Stimulated activated CD8-positive, alpha-beta memory T cell treated with anti-CD3 and anti-CD28 coated beads, Interleukin-4, amount 100 ng/mL, for 4 hours (primary cell): ENCODE results near the gene BMP8A.
"Not testable (repeated sequence)": the region's sequence is repeated elsewhere in the genome, so short reads cannot be mapped to it uniquely, and the experiment has no call there.

ENCODE experiments used
- DNase-seq, 2 donors: peaks; one replicate each; pipeline ENCODE4 v3.0.0-alpha.2; 2020; ENCODE audit warnings: low read depth in 2 of 2, low spot score in 1 of 2

The BMP8A gene

DNA sequence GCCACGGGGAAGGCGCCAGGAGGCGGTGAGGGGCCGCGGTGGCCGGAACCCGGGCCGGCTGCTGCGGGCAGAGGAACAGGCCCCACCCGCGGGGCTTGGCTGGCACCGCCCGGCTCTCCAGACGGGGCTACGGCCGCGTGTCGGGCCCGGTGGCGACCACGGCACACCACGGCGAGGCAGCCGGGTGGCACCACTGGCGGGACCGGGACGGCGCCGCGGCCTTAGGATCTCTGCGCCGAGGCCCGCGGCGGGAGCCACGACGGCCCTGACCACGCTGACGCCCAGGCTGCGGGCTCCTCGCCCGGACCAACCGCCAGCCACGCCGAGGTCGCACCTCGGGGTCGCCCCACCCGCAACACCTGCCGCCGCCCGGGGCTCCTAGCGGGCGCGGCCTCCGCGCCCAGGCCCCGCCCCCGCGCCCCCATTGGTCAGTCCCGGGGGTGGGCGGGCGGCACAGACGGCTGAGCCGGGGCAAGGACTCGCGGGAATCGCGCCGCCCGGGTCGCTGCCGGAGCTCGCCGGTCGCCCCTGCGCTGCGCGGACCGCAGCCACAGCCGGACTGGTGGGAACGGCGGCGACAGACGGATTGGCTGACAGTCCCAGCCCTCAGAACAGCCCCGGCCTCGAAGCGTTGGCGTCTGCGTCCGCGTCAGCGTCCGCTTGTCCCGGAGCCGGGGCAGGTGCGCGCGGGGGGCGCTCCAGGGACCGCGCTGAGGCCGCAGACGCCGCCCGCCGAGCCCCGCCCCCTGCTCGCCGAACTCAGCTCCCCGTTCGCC is at the start of gene BMP8A:
Gene BMP8A (plus strand): TSS at position 491 of the 776 bp plus-strand sequence. CDS start 356 bp downstream, outside the sequence.
- peak; percentile 25 to 50 for DNase-seq

- no peak for DNase-seq
Measured at GRCh38 chr1:39441797-39442196, 49.6 kb upstream of the BMP8A start.

DNA sequence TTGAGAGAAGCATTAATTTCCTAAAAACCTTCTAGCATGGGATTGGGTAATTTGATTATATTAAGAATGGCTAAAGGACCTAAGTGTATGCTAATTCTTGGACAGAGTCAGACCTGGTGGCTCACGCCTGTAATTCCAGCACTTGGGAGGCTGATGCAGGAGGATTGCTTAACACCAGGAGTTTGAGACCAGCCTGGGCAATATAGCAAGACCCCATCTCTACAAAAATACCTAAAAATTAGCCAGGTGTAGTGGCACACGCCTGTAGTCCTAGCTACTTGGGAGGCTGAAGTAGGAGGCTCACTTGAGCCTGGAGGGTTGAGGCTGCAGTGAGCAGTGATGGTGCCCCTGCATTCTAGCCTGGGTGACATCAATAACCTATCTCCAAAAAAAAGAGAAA is 45.9 kb upstream of the BMP8A start:
- no peak for DNase-seq

- no peak for DNase-seq
Measured at GRCh38 chr1:39446986-39447567, 44.4 kb upstream of the BMP8A start.

- DNase-seq, result not testable (repeated sequence)
Measured at GRCh38 chr1:39450041-39450440, 41.4 kb upstream of the BMP8A start.

- no peak for DNase-seq
Measured at GRCh38 chr1:39450956-39451606, 40.4 kb upstream of the BMP8A start.

DNA sequence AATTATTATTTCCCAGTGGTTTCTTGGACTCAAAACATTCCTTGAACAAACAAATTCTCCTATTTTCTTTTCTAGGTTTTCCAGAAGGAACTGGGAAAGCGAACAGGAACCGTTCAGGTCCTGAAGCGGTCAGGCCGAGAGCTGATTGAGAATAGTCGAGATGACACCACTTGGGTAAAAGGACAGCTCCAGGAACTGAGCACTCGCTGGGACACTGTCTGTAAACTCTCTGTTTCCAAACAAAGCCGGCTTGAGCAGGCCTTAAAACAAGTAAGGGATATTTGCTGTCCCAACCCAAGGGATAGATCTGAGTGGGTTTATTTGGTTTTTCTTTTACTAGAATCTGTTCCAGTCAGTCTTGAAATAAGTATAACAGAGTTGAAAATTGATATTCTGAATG is 39.4 kb upstream of the BMP8A start:
- DNase-seq, result no peak

DNA sequence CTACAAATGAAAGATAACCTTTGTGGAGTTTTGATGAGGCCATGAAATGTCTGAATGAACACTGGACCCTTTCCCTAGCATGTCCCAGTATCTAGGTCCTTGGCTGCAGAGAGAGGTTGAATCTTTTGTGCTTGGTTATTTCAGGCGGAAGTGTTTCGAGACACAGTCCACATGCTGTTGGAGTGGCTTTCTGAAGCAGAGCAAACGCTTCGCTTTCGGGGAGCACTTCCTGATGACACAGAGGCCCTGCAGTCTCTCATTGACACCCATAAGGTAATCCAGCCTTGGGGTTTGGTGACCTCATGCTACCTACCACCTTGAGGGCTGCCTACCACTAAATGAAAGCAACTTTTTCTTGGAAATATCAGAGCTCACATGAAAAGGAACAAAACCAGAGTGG is 38.9 kb upstream of the BMP8A start:
- no peak for DNase-seq

GRCh38 chr1:39453603-39454002 is 37.8 kb upstream of the BMP8A start:
- DNase-seq, result no peak

GRCh38 chr1:39458991-39459390 is 32.4 kb upstream of the BMP8A start:
- DNase-seq, result no peak

DNA sequence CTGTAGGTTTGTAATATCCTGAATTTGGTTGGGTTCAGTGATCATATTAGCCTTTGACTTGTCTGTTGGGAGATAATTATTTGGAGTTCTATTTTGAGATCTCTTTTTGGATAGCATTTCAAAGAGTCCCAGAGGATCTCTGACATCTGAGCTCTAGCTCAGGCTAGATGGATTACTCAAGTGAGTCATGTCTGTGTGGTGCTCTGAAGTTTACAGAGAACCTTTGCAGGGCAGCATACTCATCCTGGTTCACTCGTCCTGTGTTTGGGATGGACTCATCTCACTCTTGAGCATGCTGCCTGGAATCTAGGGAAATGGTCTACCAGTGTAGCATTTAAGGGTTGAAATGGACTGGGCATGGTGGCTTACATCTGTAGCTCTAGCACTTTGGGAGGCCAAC is 29.4 kb upstream of the BMP8A start:
- no peak for DNase-seq

- DNase-seq, result no peak
Measured at GRCh38 chr1:39466413-39467107, 24.9 kb upstream of the BMP8A start.

DNA sequence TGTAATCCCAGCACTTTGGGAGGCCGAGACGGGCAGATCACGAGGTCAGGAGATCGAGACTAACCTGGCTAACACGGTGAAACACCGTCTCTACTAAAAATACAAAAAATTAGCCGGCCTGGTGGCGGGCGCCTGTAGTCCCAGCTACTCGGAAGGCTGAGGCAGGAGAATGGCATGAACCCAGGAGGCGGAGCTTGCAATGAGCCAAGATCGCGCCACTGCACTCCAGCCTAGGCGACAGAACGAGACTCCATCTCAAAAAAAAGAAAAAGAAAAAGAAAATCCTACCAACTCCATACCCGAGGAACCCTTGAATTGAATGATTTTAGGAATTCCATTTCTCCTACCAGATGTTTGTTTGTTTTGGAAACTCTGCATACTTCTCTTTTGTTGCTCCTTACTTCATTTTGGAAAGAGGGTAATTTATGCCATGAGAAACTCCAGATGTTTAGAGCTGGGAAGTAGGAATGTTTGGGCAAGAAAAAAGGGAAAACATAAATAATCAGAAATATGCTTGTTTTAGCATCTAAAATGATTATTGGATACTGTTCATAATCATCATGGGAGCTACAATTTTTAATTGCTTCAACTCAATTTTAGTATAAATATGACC is 24.2 kb upstream of the BMP8A start:
- DNase-seq, result not testable (repeated sequence)

- no peak for DNase-seq
Measured at GRCh38 chr1:39469150-39469549, 22.3 kb upstream of the BMP8A start.

DNA sequence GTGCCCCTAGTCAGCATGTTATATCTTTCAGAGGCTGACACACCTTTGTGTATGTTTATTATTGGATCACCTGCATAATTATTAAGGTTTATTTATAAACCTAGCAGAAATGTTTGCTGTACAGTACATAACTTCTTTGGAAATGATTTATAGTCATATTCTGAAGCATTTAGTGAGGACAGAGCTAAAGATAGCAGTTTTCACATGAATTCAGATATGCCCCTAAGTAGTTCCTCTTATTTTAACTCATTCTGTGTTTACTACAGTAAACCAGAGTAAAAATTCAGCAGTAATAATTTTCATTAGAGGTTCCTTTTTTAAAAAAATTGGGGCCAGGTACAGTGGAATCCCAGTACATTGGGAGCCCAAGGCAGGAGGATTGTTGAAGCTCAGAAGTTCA is 21.4 kb upstream of the BMP8A start:
- no peak for DNase-seq

DNA sequence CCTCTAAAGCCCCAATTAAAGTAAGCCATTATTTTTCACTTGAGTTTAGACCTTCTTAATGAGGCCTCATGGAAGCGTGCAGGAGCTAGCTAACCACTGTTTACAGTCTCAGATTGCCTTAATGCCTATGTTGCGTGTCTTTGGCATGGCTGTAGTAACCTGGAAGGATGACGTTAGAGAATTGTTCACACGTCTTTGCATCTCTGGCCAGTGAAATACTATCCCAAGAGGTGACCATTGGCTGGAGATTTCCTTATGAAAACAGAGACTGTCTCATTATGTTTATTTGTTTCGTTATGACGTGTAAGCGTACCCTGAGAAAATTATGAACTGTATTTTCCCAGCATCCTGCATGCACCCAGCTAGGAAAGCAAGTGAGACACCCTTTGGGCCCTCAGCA is 18.6 kb upstream of the BMP8A start:
- no peak for DNase-seq

- DNase-seq, result no peak
Measured at GRCh38 chr1:39473324-39473723, 18.1 kb upstream of the BMP8A start.

- no peak for DNase-seq
Measured at GRCh38 chr1:39474810-39475209, 16.6 kb upstream of the BMP8A start.

- not testable (repeated sequence) for DNase-seq
Measured at GRCh38 chr1:39475551-39475950, 15.9 kb upstream of the BMP8A start.

GRCh38 chr1:39478126-39478915 is 13.1 kb upstream of the BMP8A start:
- DNase-seq, result no peak

- no peak for DNase-seq
Measured at GRCh38 chr1:39481289-39481688, 10.1 kb upstream of the BMP8A start.
